ENCODE measurements around the gene ERI3. TPM values are rescaled to one million over a fixed set of nuclear protein-coding genes. Genes with fewer than 3 reads are reported as not detected.

ERI3 gene
- total and polyA plus RNA-seq, 2 of the 13 experiments (the other 11 are each of a cell fraction or from before 2014, with no cell fraction given): 35.6 to 35.9 TPM

- TF ChIP-seq, protein P1, sequence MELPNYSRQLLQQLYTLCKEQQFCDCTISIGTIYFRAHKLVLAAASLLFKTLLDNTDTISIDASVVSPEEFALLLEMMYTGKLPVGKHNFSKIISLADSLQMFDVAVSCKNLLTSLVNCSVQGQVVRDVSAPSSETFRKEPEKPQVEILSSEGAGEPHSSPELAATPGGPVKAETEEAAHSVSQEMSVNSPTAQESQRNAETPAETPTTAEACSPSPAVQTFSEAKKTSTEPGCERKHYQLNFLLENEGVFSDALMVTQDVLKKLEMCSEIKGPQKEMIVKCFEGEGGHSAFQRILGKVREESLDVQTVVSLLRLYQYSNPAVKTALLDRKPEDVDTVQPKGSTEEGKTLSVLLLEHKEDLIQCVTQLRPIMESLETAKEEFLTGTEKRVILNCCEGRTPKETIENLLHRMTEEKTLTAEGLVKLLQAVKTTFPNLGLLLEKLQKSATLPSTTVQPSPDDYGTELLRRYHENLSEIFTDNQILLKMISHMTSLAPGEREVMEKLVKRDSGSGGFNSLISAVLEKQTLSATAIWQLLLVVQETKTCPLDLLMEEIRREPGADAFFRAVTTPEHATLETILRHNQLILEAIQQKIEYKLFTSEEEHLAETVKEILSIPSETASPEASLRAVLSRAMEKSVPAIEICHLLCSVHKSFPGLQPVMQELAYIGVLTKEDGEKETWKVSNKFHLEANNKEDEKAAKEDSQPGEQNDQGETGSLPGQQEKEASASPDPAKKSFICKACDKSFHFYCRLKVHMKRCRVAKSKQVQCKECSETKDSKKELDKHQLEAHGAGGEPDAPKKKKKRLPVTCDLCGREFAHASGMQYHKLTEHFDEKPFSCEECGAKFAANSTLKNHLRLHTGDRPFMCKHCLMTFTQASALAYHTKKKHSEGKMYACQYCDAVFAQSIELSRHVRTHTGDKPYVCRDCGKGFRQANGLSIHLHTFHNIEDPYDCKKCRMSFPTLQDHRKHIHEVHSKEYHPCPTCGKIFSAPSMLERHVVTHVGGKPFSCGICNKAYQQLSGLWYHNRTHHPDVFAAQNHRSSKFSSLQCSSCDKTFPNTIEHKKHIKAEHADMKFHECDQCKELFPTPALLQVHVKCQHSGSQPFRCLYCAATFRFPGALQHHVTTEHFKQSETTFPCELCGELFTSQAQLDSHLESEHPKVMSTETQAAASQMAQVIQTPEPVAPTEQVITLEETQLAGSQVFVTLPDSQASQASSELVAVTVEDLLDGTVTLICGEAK (IDR thresholded peaks at IDR 0.05): peak; percentile 99
- TF ChIP-seq, protein P1 (CRISPR knock-in tag; IDR thresholded peaks at IDR 0.05): peak; percentile 88
- peak; percentile 86 for TF ChIP-seq ZNF275 (CRISPR knock-in tag; IDR thresholded peaks at IDR 0.05; ENCODE audit: borderline replicate concordance)
- TF ChIP-seq, protein P2, sequence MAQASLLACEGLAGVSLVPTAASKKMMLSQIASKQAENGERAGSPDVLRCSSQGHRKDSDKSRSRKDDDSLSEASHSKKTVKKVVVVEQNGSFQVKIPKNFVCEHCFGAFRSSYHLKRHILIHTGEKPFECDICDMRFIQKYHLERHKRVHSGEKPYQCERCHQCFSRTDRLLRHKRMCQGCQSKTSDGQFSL (CRISPR knock-in tag; IDR thresholded peaks at IDR 0.05): peak; percentile 69; the same call in 1 of the 2 replicates
- no peak; the same call in 1 of the 2 replicates for TF ChIP-seq PAX8 (CRISPR knock-in tag; IDR thresholded peaks at IDR 0.05; ENCODE audit: borderline replicate concordance)
- peak; percentile 92 for TF ChIP-seq PTBP1 (IDR thresholded peaks at IDR 0.05; ENCODE audit: low read depth, low read length, poor library complexity, severe bottlenecking)
- TF ChIP-seq ZNF253 (CRISPR knock-in tag; IDR thresholded peaks at IDR 0.05; ENCODE audit: borderline replicate concordance): no peak
- peak; percentile 52 for TF ChIP-seq RARA (CRISPR knock-in tag; IDR thresholded peaks at IDR 0.05)
- peak; percentile 28; the same call in 1 of the 2 replicates for TF ChIP-seq SP140L (CRISPR knock-in tag; IDR thresholded peaks at IDR 0.05; ENCODE audit: borderline replicate concordance)
- TF ChIP-seq YEATS4 (CRISPR knock-in tag; IDR thresholded peaks at IDR 0.05; ENCODE audit: borderline replicate concordance): peak; percentile 96
- TF ChIP-seq BORCS8-MEF2B (CRISPR knock-in tag; IDR thresholded peaks at IDR 0.05): peak; percentile 93
- peak; percentile 92 for TF ChIP-seq KLF6 (CRISPR knock-in tag; IDR thresholded peaks at IDR 0.05)
- peak; percentile 95; the same call in 1 of the 2 replicates for TF ChIP-seq TSC22D2 (CRISPR knock-in tag; IDR thresholded peaks at IDR 0.05; ENCODE audit: borderline replicate concordance)
- peak; percentile 94 for TF ChIP-seq BRD4 (CRISPR knock-in tag; IDR thresholded peaks at IDR 0.05)
- no peak; the same call in 1 of the 2 replicates for TF ChIP-seq ZBTB33 (CRISPR knock-in tag; IDR thresholded peaks at IDR 0.05)
Measured at GRCh38 chr1:44213222-44214112, 141.6 kb downstream of the ERI3 start, which contains the start of gene DMAP1 (continued).
